ENCODE results near the gene FBXL14.

FBXL14 gene

DNA sequence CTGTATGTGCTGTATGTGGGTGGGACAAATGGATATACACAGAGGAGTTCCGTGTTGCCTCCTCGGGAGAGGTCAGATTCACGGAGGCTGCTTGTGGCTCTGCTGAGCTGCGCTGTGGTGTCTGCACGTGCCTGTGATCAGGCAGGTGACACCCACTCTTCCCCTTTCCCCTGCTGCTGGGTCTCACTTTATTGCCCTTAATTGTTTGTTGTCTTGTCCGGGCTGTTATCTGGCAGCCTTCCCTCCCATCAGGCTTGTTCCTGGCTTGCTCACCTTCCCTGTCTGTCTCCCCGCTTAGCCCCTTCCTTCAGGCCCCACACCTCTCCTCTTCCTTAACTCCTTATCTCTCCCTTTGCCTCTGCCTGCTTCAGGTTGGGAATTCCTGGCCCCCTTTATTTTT lies 48.1 kb upstream of the FBXL14 start:
- no peak overlapping the region for H3K4me2 ChIP-seq (ENCODE audit: low read depth, low read length, poor library complexity, severe bottlenecking)
- no peaks in the 10 kb centered on the region for H4K20me1 ChIP-seq (ENCODE audit: low read depth, low read length)
- H3K79me2 ChIP-seq (ENCODE audit: insufficient read depth, low read length) = no peaks in the 10 kb centered on the region
- H3K36me3 ChIP-seq (ENCODE audit: low read length) = no peaks in the 10 kb centered on the region
- no peaks in the 10 kb centered on the region for H3F3A ChIP-seq (ENCODE audit: insufficient read depth)
- no peak overlapping the region for H3K9ac ChIP-seq (ENCODE audit: low read length)
- H3K9me2 ChIP-seq (replicated peaks; ENCODE audit: insufficient read depth, low read length) = no peaks in the 10 kb centered on the region
- TF ChIP-seq EZH2phosphoT487 (conservative IDR thresholded peaks at IDR 0.05; ENCODE audit: low read length) = no peak
- TF ChIP-seq, protein P1, sequence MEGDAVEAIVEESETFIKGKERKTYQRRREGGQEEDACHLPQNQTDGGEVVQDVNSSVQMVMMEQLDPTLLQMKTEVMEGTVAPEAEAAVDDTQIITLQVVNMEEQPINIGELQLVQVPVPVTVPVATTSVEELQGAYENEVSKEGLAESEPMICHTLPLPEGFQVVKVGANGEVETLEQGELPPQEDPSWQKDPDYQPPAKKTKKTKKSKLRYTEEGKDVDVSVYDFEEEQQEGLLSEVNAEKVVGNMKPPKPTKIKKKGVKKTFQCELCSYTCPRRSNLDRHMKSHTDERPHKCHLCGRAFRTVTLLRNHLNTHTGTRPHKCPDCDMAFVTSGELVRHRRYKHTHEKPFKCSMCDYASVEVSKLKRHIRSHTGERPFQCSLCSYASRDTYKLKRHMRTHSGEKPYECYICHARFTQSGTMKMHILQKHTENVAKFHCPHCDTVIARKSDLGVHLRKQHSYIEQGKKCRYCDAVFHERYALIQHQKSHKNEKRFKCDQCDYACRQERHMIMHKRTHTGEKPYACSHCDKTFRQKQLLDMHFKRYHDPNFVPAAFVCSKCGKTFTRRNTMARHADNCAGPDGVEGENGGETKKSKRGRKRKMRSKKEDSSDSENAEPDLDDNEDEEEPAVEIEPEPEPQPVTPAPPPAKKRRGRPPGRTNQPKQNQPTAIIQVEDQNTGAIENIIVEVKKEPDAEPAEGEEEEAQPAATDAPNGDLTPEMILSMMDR (IDR thresholded peaks at IDR 0.05; ENCODE audit: insufficient read depth, low read length, poor library complexity, severe bottlenecking) = no peak
- H3K4me3 ChIP-seq (ENCODE audit: insufficient read depth, low read length, poor library complexity, severe bottlenecking) = no peak overlapping the region
- H3K27ac ChIP-seq (ENCODE audit: low read depth, low read length) = no peak overlapping the region
- H2AFZ ChIP-seq (ENCODE audit: low read depth, low read length, severe bottlenecking) = no peak overlapping the region
- no peaks in the 10 kb centered on the region for H3K9me3 ChIP-seq (ENCODE audit: insufficient read depth, low read length)
- H3K27me3 ChIP-seq (ENCODE audit: low read length) = no peaks in the 10 kb centered on the region

DNA sequence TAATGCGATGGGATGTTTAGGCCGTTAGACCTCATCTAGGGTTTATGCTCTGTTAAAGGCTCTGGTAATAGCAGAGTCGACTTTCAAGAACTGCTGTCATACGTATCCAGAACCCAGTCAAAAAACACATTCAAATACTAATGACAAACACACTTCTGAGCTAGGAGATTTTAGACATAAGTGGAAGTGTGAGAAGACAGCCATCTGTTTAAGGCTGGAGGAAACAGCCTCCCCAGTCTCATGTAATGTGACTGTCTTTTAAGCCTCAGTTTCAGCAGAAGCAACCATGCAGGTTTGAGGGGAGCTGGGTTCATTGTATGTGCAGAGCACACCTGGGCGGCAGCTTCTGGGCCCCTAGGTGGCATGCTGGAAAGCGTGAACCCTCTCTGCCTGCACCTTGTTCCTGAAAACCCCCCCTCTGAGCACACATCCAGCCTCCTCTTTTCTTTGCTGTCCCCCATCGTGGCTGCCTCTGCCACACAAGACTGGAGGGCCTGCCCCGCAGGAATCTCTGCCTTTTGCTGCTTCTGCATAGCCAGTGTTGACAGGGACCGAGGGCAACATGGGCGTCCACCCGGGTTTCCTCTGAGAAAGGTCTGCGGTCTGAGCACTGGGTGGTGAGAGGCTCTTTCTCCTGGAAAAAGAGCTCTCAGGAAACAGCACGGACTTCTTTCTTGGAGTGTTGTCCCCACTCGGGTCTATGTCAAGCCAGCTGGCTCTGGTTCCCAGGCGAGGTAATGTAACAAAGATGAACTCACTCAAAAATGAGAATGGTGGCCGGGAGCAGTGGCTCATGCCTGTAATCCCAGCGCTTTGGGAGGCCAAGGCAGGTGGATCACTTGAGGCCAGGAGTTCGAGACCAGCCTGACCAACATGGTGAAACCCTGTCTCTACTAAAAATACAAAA lies 46.2 kb upstream of the FBXL14 start:
- Histone ChIP-seq H4K20me1 (ENCODE audit: low read depth, low read length) (no peaks in the 10 kb centered on the region), H3K4me2 (ENCODE audit: low read depth, low read length, poor library complexity, severe bottlenecking) (no peak overlapping the region), H3K36me3 (ENCODE audit: low read length) (no peaks in the 10 kb centered on the region), H3K79me2 (ENCODE audit: insufficient read depth, low read length) (no peaks in the 10 kb centered on the region), H3F3A (ENCODE audit: insufficient read depth) (no peaks in the 10 kb centered on the region), H2AFZ (ENCODE audit: low read depth, low read length, severe bottlenecking) (no peak overlapping the region), H3K4me3 (ENCODE audit: insufficient read depth, low read length, poor library complexity, severe bottlenecking) (no peak overlapping the region), H3K9me2 (replicated peaks; ENCODE audit: insufficient read depth, low read length) (no peaks in the 10 kb centered on the region), H3K27ac (ENCODE audit: low read depth, low read length) (no peak overlapping the region), H3K27me3 (ENCODE audit: low read length) (no peaks in the 10 kb centered on the region), H3K9me3 (ENCODE audit: insufficient read depth, low read length) (no peaks in the 10 kb centered on the region), H3K9ac (ENCODE audit: low read length) (no peak overlapping the region)
- no peak for TF ChIP-seq EZH2phosphoT487 (conservative IDR thresholded peaks at IDR 0.05; ENCODE audit: low read length)
- TF ChIP-seq, protein P1 (IDR thresholded peaks at IDR 0.05; ENCODE audit: insufficient read depth, low read length, poor library complexity, severe bottlenecking) = no peak

DNA sequence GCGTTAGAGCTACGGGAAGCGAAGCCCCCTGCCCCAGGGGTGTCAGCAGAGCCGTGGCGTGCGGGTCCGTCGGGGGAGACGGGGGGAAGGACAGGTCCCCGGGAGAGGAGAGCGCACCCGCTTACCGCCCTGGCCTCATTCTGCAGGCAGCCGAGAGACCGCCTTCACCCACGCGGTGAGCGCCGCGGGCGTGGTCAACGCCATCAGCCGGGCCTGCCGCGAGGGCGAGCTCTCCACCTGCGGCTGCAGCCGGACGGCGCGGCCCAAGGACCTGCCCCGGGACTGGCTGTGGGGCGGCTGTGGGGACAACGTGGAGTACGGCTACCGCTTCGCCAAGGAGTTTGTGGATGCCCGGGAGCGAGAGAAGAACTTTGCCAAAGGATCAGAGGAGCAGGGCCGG lies 45.2 kb upstream of the FBXL14 start:
- Histone ChIP-seq H3K4me3 (ENCODE audit: insufficient read depth, low read length, poor library complexity, severe bottlenecking) (no peak overlapping the region), H3K9me3 (ENCODE audit: insufficient read depth, low read length) (no peaks in the 10 kb centered on the region), H4K20me1 (ENCODE audit: low read depth, low read length) (no peaks in the 10 kb centered on the region), H3K79me2 (ENCODE audit: insufficient read depth, low read length) (no peaks in the 10 kb centered on the region), H2AFZ (ENCODE audit: low read depth, low read length, severe bottlenecking) (no peak overlapping the region), H3K36me3 (ENCODE audit: low read length) (no peaks in the 10 kb centered on the region), H3F3A (ENCODE audit: insufficient read depth) (no peaks in the 10 kb centered on the region), H3K4me2 (ENCODE audit: low read depth, low read length, poor library complexity, severe bottlenecking) (no peak overlapping the region), H3K9me2 (replicated peaks; ENCODE audit: insufficient read depth, low read length) (no peaks in the 10 kb centered on the region), H3K27ac (ENCODE audit: low read depth, low read length) (no peak overlapping the region), H3K9ac (ENCODE audit: low read length) (no peak overlapping the region), H3K27me3 (ENCODE audit: low read length) (no peaks in the 10 kb centered on the region)
- TF ChIP-seq EZH2phosphoT487 (conservative IDR thresholded peaks at IDR 0.05; ENCODE audit: low read length) = no peak
- TF ChIP-seq, protein P1 (IDR thresholded peaks at IDR 0.05; ENCODE audit: insufficient read depth, low read length, poor library complexity, severe bottlenecking) = no peak

Data from SU-DHL-6 (cell line).